ENCODE data around the gene JTB.

JTB gene

GRCh38 chr1:153978274-153978909 lies 918 bp upstream of the JTB start:
- H4K8ac ChIP-seq (ENCODE audit: low read length), result no peak overlapping the region
- H3K9me3 ChIP-seq (ENCODE audit: control insufficient read depth, low read length), result no peaks in the 10 kb centered on the region
- no peak overlapping the region for H3K14ac ChIP-seq (ENCODE audit: low read length in 2 of 2)
- H3K23ac ChIP-seq (ENCODE audit: low read length in 2 of 2), result no peak overlapping the region
- no peak overlapping the region for H3K27ac ChIP-seq (ENCODE audit: low read length, poor library complexity, severe bottlenecking)
- peak overlapping the region; percentile 96 for H3K9ac ChIP-seq (ENCODE audit: low read length)
- peaks cover 45 to 74% of the 10 kb centered on the region in 2 experiments for H3K36me3 ChIP-seq (ENCODE audit: control insufficient read depth in 1 of 2, insufficient read depth in 2 of 2, low read depth in 1 of 2, low read length in 2 of 2)
- H2BK15ac ChIP-seq (ENCODE audit: low read depth, poor library complexity, severe bottlenecking), result no peak overlapping the region
- H2BK5ac ChIP-seq (ENCODE audit: low read depth, low read length, poor library complexity, severe bottlenecking), result no peak overlapping the region
- 86% methylated on average over 9 of the region's 9 CpGs for WGBS
- no peak overlapping the region for H2BK12ac ChIP-seq (ENCODE audit: low read length in 2 of 2)
- H3K4ac ChIP-seq (ENCODE audit: low read depth in 1 of 2, low read length in 2 of 2), result no peak overlapping the region
- no peak for DNase-seq
- no peak overlapping the region for H3K18ac ChIP-seq (ENCODE audit: low read depth in 1 of 2, low read length in 2 of 2)
- H2AK5ac ChIP-seq (ENCODE audit: low read length, severe bottlenecking), result no peak overlapping the region
- H2AFZ ChIP-seq (ENCODE audit: low read depth, low read length), result no peak overlapping the region
- H2BK120ac ChIP-seq (ENCODE audit: low read depth, low read length), result no peak overlapping the region
- H3K4me2 ChIP-seq (ENCODE audit: low read length, poor library complexity, severe bottlenecking), result no peak overlapping the region
- peak overlapping the region in 1 of 2 experiments; percentile 94 for H3K4me3 ChIP-seq (ENCODE audit: insufficient read depth in 1 of 2, low read depth in 1 of 2, low read length in 2 of 2)
- H4K91ac ChIP-seq (ENCODE audit: low read length), result no peak overlapping the region
- peaks cover 5% of the 10 kb centered on the region for H3K4me1 ChIP-seq (ENCODE audit: control insufficient read depth, insufficient read depth, low read depth, low read length)
- peaks cover 14% of the 10 kb centered on the region for H3K79me1 ChIP-seq (replicated peaks; ENCODE audit: low read length, poor library complexity, severe bottlenecking)
- H3K27me3 ChIP-seq (ENCODE audit: control insufficient read depth in 1 of 2, insufficient read depth in 1 of 2, low read length in 2 of 2), result no peaks in the 10 kb centered on the region

GRCh38 chr1:153976819-153977249 lies 640 bp downstream of the JTB start:
- H3K4me1 ChIP-seq (ENCODE audit: control insufficient read depth, insufficient read depth, low read depth, low read length), result peaks cover 5% of the 10 kb centered on the region
- no peak for DNase-seq

GRCh38 chr1:153973525-153973924 lies 3.9 kb downstream of the JTB start:
- Histone ChIP-seq H2AFZ (ENCODE audit: low read depth, low read length) (no peak overlapping the region), H4K91ac (ENCODE audit: low read length) (no peak overlapping the region), H3K4me1 (ENCODE audit: control insufficient read depth, insufficient read depth, low read depth, low read length) (peaks cover 8% of the 10 kb centered on the region), H3K27me3 (ENCODE audit: control insufficient read depth in 1 of 2, insufficient read depth in 1 of 2, low read length in 2 of 2) (no peaks in the 10 kb centered on the region), H3K27ac (ENCODE audit: low read length, poor library complexity, severe bottlenecking) (no peak overlapping the region), H3K4me2 (ENCODE audit: low read length, poor library complexity, severe bottlenecking) (no peak overlapping the region), H2BK5ac (ENCODE audit: low read depth, low read length, poor library complexity, severe bottlenecking) (no peak overlapping the region), H3K23ac (ENCODE audit: low read length in 2 of 2) (no peak overlapping the region), H3K36me3 (ENCODE audit: control insufficient read depth in 1 of 2, insufficient read depth in 2 of 2, low read depth in 1 of 2, low read length in 2 of 2) (peaks cover 25 to 38% of the 10 kb centered on the region in 2 experiments), H2BK15ac (ENCODE audit: low read depth, poor library complexity, severe bottlenecking) (no peak overlapping the region), H3K14ac (ENCODE audit: low read length in 2 of 2) (no peak overlapping the region), H3K4ac (ENCODE audit: low read depth in 1 of 2, low read length in 2 of 2) (no peak overlapping the region), H3K9ac (ENCODE audit: low read length) (no peak overlapping the region), H3K4me3 (ENCODE audit: insufficient read depth in 1 of 2, low read depth in 1 of 2, low read length in 2 of 2) (no peak overlapping the region), H3K9me3 (ENCODE audit: control insufficient read depth, low read length) (no peaks in the 10 kb centered on the region), H2BK12ac (ENCODE audit: low read length in 2 of 2) (no peak overlapping the region), H2AK5ac (ENCODE audit: low read length, severe bottlenecking) (no peak overlapping the region), H3K18ac (ENCODE audit: low read depth in 1 of 2, low read length in 2 of 2) (no peak overlapping the region), H3K79me1 (replicated peaks; ENCODE audit: low read length, poor library complexity, severe bottlenecking) (peaks cover 8% of the 10 kb centered on the region), H2BK120ac (ENCODE audit: low read depth, low read length) (no peak overlapping the region), H4K8ac (ENCODE audit: low read length) (no peak overlapping the region)
- DNase-seq, result no peak
- 93% methylated on average over 6 of the region's 7 CpGs for WGBS

More at GRCh38 chr1:153976819-153977249, 640 bp downstream of the JTB start:
- Histone ChIP-seq H3K9me3 (ENCODE audit: control insufficient read depth, low read length) (no peaks in the 10 kb centered on the region), H3K4me2 (ENCODE audit: low read length, poor library complexity, severe bottlenecking) (peak overlapping the region; percentile 91), H3K4ac (ENCODE audit: low read depth in 1 of 2, low read length in 2 of 2) (peak overlapping the region; percentile 3 to 42), H3K4me3 (ENCODE audit: insufficient read depth in 1 of 2, low read depth in 1 of 2, low read length in 2 of 2) (peak overlapping the region; percentile 61 to 94), H3K27ac (ENCODE audit: low read length, poor library complexity, severe bottlenecking) (no peak overlapping the region), H2AFZ (ENCODE audit: low read depth, low read length) (no peak overlapping the region), H2BK12ac (ENCODE audit: low read length in 2 of 2) (peak overlapping the region in 1 of 2 experiments; percentile 6), H2BK15ac (ENCODE audit: low read depth, poor library complexity, severe bottlenecking) (no peak overlapping the region), H3K23ac (ENCODE audit: low read length in 2 of 2) (peak overlapping the region in 1 of 2 experiments; percentile 81), H3K27me3 (ENCODE audit: control insufficient read depth in 1 of 2, insufficient read depth in 1 of 2, low read length in 2 of 2) (no peaks in the 10 kb centered on the region), H2BK120ac (ENCODE audit: low read depth, low read length) (no peak overlapping the region), H4K8ac (ENCODE audit: low read length) (peak overlapping the region; percentile 0), H2AK5ac (ENCODE audit: low read length, severe bottlenecking) (no peak overlapping the region), H3K18ac (ENCODE audit: low read depth in 1 of 2, low read length in 2 of 2) (peak overlapping the region; percentile 1 to 90), H2BK5ac (ENCODE audit: low read depth, low read length, poor library complexity, severe bottlenecking) (no peak overlapping the region), H4K91ac (ENCODE audit: low read length) (no peak overlapping the region), H3K79me1 (replicated peaks; ENCODE audit: low read length, poor library complexity, severe bottlenecking) (peaks cover 7% of the 10 kb centered on the region), H3K9ac (ENCODE audit: low read length) (peak overlapping the region; percentile 96), H3K36me3 (ENCODE audit: control insufficient read depth in 1 of 2, insufficient read depth in 2 of 2, low read depth in 1 of 2, low read length in 2 of 2) (peaks cover 39 to 67% of the 10 kb centered on the region in 2 experiments), H3K14ac (ENCODE audit: low read length in 2 of 2) (peak overlapping the region in 1 of 2 experiments; percentile 50)
- whole genome bisulfite sequencing, result 2% methylated on average over 13 of the region's 16 CpGs

GRCh38 chr1:153973071-153973470 lies 4.4 kb downstream of the JTB start:
- no peak overlapping the region for H3K4ac ChIP-seq (ENCODE audit: low read depth in 1 of 2, low read length in 2 of 2)
- H4K8ac ChIP-seq (ENCODE audit: low read length), result no peak overlapping the region
- H3K9ac ChIP-seq (ENCODE audit: low read length), result no peak overlapping the region
- H3K4me1 ChIP-seq (ENCODE audit: control insufficient read depth, insufficient read depth, low read depth, low read length), result peaks cover 13% of the 10 kb centered on the region
- H3K36me3 ChIP-seq (ENCODE audit: control insufficient read depth in 1 of 2, insufficient read depth in 2 of 2, low read depth in 1 of 2, low read length in 2 of 2), result peaks cover 25 to 34% of the 10 kb centered on the region in 2 experiments
- no peak overlapping the region for H2AFZ ChIP-seq (ENCODE audit: low read depth, low read length)
- no peak overlapping the region for H2AK5ac ChIP-seq (ENCODE audit: low read length, severe bottlenecking)
- H2BK120ac ChIP-seq (ENCODE audit: low read depth, low read length), result no peak overlapping the region
- no peak overlapping the region for H3K4me3 ChIP-seq (ENCODE audit: insufficient read depth in 1 of 2, low read depth in 1 of 2, low read length in 2 of 2)
- no peak overlapping the region for H3K18ac ChIP-seq (ENCODE audit: low read depth in 1 of 2, low read length in 2 of 2)
- DNase-seq, result no peak
- no peak overlapping the region for H2BK12ac ChIP-seq (ENCODE audit: low read length in 2 of 2)
- 93% methylated on average over 3 of the region's 3 CpGs for WGBS
- H3K23ac ChIP-seq (ENCODE audit: low read length in 2 of 2), result no peak overlapping the region
- H2BK15ac ChIP-seq (ENCODE audit: low read depth, poor library complexity, severe bottlenecking), result no peak overlapping the region
- no peak overlapping the region for H4K91ac ChIP-seq (ENCODE audit: low read length)
- no peaks in the 10 kb centered on the region for H3K27me3 ChIP-seq (ENCODE audit: control insufficient read depth in 1 of 2, insufficient read depth in 1 of 2, low read length in 2 of 2)
- no peak overlapping the region for H3K27ac ChIP-seq (ENCODE audit: low read length, poor library complexity, severe bottlenecking)
- H3K9me3 ChIP-seq (ENCODE audit: control insufficient read depth, low read length), result no peaks in the 10 kb centered on the region
- H3K4me2 ChIP-seq (ENCODE audit: low read length, poor library complexity, severe bottlenecking), result no peak overlapping the region
- no peak overlapping the region for H2BK5ac ChIP-seq (ENCODE audit: low read depth, low read length, poor library complexity, severe bottlenecking)
- peaks cover 13% of the 10 kb centered on the region for H3K79me1 ChIP-seq (replicated peaks; ENCODE audit: low read length, poor library complexity, severe bottlenecking)
- no peak overlapping the region for H3K14ac ChIP-seq (ENCODE audit: low read length in 2 of 2)
